Mesenchymal stem cell (in vitro differentiated cells and primary cell): Measurements from ENCODE around the gene DKKL1.

Experiments used
- DNase-seq: peaks from one replicate; pipeline ENCODE4 v3.0.0-alpha.2; 2013
- H2AFZ ChIP-seq: one replicate; pipeline ENCODE4 v1.6.1; 2013; ENCODE audit warnings: low read depth, mild to moderate bottlenecking, control low read depth, inconsistent platforms, low read length, moderate library complexity
- H2AK5ac ChIP-seq: 2 replicates; pipeline ENCODE4 v1.6.1; 2013; ENCODE audit warnings: low read length, moderate library complexity, mild to moderate bottlenecking, inconsistent platforms; ENCODE audit not compliant: severe bottlenecking
- H2BK120ac ChIP-seq: one replicate; pipeline ENCODE4 v1.6.1; 2013; ENCODE audit warnings: low read depth, mild to moderate bottlenecking, inconsistent platforms, low read length, moderate library complexity
- H2BK12ac ChIP-seq, 2 experiments: one replicate each; pipeline ENCODE4 v1.6.1; 2013; ENCODE audit warnings: inconsistent platforms in 2 of 2, low read length in 2 of 2, mild to moderate bottlenecking in 2 of 2, moderate library complexity in 2 of 2, control low read depth in 1 of 2
- H2BK15ac ChIP-seq: one replicate; pipeline ENCODE4 v1.6.1; 2013; ENCODE audit warnings: mild to moderate bottlenecking, low read depth, inconsistent platforms; ENCODE audit not compliant: poor library complexity, severe bottlenecking
- H2BK5ac ChIP-seq: 2 replicates; pipeline ENCODE4 v1.6.1; 2013; ENCODE audit warnings: low read depth, mild to moderate bottlenecking, low read length, control low read depth, inconsistent platforms; ENCODE audit not compliant: poor library complexity, severe bottlenecking
- H3K14ac ChIP-seq, 2 experiments: one replicate each; pipeline ENCODE4 v1.6.1; 2013; ENCODE audit warnings: inconsistent platforms in 2 of 2, low read length in 2 of 2, control low read depth in 1 of 2, mild to moderate bottlenecking in 1 of 2, moderate library complexity in 1 of 2
- H3K18ac ChIP-seq, 2 experiments: one replicate each; pipeline ENCODE4 v1.6.1; 2013; ENCODE audit warnings: inconsistent platforms in 2 of 2, low read length in 2 of 2, control low read depth in 1 of 2, low read depth in 1 of 2, mild to moderate bottlenecking in 1 of 2
- H3K23ac ChIP-seq, 2 experiments: one replicate each; pipeline ENCODE4 v1.6.1; 2013; ENCODE audit warnings: inconsistent platforms in 2 of 2, low read length in 2 of 2, mild to moderate bottlenecking in 2 of 2, moderate library complexity in 2 of 2, control low read depth in 1 of 2
- H3K27ac ChIP-seq: 2 replicates; pipeline ENCODE4 v1.5.1; 2013; ENCODE audit warnings: mild to moderate bottlenecking, moderate library complexity, low read length, control low read depth, inconsistent platforms; ENCODE audit not compliant: poor library complexity, severe bottlenecking
- H3K27me3 ChIP-seq, 2 experiments: 2 replicates each; pipeline versions ENCODE4 v1.6.1 to v1.7.0; 2013; ENCODE audit warnings: low read length in 2 of 2, mild to moderate bottlenecking in 2 of 2, moderate library complexity in 2 of 2, control low read depth in 1 of 2, inconsistent platforms in 1 of 2; ENCODE audit not compliant: control insufficient read depth in 1 of 2, insufficient read depth in 1 of 2
- H3K36me3 ChIP-seq, 2 experiments: 2 replicates each; pipeline versions ENCODE4 v1.6.1 to v1.7.0; 2013; ENCODE audit warnings: low read length in 2 of 2, control low read depth in 1 of 2, inconsistent platforms in 1 of 2, low read depth in 1 of 2, mild to moderate bottlenecking in 1 of 2; ENCODE audit not compliant: insufficient read depth in 2 of 2, control insufficient read depth in 1 of 2
- H3K4ac ChIP-seq, 2 experiments: one replicate each; pipeline ENCODE4 v1.6.1; 2013; ENCODE audit warnings: inconsistent platforms in 2 of 2, low read length in 2 of 2, mild to moderate bottlenecking in 2 of 2, moderate library complexity in 2 of 2, control low read depth in 1 of 2, low read depth in 1 of 2
- H3K4me1 ChIP-seq: 2 replicates; pipeline ENCODE4 v1.6.1; 2013; ENCODE audit warnings: low read depth, low read length, control low read depth; ENCODE audit not compliant: control insufficient read depth, insufficient read depth
- H3K4me2 ChIP-seq: 2 replicates; pipeline ENCODE4 v1.6.1; 2013; ENCODE audit warnings: low read length, mild to moderate bottlenecking, inconsistent platforms; ENCODE audit not compliant: poor library complexity, severe bottlenecking
- H3K4me3 ChIP-seq, 2 experiments: 2 replicates each; pipeline versions ENCODE4 v1.5.1 to v1.7.0; 2013; ENCODE audit warnings: low read length in 2 of 2, mild to moderate bottlenecking in 2 of 2, control low read depth in 1 of 2, low read depth in 1 of 2; ENCODE audit not compliant: insufficient read depth in 1 of 2
- H3K79me1 ChIP-seq: replicated peaks from 2 replicates; pipeline ENCODE4 v1.6.1; 2013; ENCODE audit warnings: mild to moderate bottlenecking, control low read depth, low read length, inconsistent platforms; ENCODE audit not compliant: poor library complexity, severe bottlenecking
- H3K9ac ChIP-seq: 2 replicates; pipeline ENCODE4 v1.7.0; 2013; ENCODE audit warnings: mild to moderate bottlenecking, low read length, moderate library complexity
- H3K9me3 ChIP-seq: 2 replicates; pipeline ENCODE4 v1.7.0; 2013; ENCODE audit warnings: mild to moderate bottlenecking, low read length; ENCODE audit not compliant: control insufficient read depth
- H4K8ac ChIP-seq: one replicate; pipeline ENCODE4 v1.6.1; 2013; ENCODE audit warnings: inconsistent platforms, mild to moderate bottlenecking, low read length, moderate library complexity
- H4K91ac ChIP-seq: one replicate; pipeline ENCODE4 v1.6.1; 2013; ENCODE audit warnings: mild to moderate bottlenecking, low read length, inconsistent platforms
- WGBS: methylation state at CpG from one replicate; pipeline ENCODE4 v1.1.7; 2013; ENCODE audit warnings: mixed read lengths; 5-methylcytosine and 5-hydroxymethylcytosine counted together

Gene DKKL1

DNA sequence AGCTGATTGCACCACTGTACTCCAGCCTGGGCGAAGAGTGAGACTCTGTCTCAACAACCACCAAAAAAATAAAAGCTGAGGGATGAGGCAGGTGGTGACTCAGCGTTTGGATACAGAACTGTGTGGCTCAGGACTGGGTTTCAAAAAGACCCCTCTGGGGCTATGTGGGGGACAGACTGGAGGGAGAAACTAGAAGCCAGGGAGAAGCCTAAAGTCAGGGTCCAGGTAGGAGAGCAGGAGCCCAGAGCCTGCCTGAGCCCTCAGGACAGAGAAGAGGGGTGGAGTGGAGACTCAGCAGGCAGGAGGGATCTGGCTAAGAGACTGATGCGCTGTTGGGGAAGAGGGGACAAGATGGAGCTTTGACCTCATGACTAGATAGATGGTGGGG is 30.3 kb upstream of the DKKL1 start:
- Histone ChIP-seq H3K14ac (no peak overlapping the region), H2BK5ac (peak overlapping the region; percentile 12)

DNA sequence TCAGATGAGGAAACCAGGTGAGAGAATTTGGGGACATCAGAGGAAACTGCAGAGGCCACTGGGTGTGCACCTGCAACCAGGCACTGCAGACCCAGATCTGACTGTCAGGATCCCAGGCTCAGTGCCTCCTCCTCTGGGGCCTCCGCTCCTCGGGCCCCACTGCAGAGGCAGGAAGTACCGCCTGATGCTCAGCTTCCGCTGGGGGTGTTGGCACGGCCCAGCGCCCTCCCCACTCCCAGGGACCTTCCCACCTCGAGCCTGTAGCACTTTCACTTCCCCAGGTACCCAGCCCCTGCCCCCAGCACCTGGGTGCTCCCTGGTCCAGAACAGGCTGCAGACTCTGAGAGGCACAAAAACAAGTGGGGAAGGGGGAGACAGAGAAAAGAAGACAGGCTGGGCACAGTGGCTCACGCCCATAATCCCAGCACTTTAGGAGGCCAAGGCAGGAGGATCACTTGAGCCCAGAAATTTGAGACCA is 29.8 kb upstream of the DKKL1 start:
- H3K27me3 ChIP-seq, result peaks cover 0 to 11% of the 10 kb centered on the region in 2 experiments
- no peak overlapping the region for H2BK120ac ChIP-seq
- H3K27ac ChIP-seq, result no peak overlapping the region
- no peak overlapping the region for H2BK15ac ChIP-seq
- H3K4me1 ChIP-seq, result peaks cover 12% of the 10 kb centered on the region
- H2BK5ac ChIP-seq, result no peak overlapping the region
- no peak overlapping the region for H2AFZ ChIP-seq
- H3K36me3 ChIP-seq, result peaks cover 0 to 39% of the 10 kb centered on the region in 2 experiments
- no peak overlapping the region for H3K18ac ChIP-seq
- no peak overlapping the region for H4K91ac ChIP-seq
- no peak for DNase-seq
- no peak overlapping the region for H3K4me2 ChIP-seq
- peak overlapping the region; percentile 20 for H4K8ac ChIP-seq
- no peaks in the 10 kb centered on the region for H3K9me3 ChIP-seq
- peaks cover 8% of the 10 kb centered on the region for H3K79me1 ChIP-seq
- no peak overlapping the region for H3K14ac ChIP-seq
- no peak overlapping the region for H3K4me3 ChIP-seq
- H2BK12ac ChIP-seq, result no peak overlapping the region
- 80% methylated on average over 8 of the region's 8 CpGs for WGBS
- H3K23ac ChIP-seq, result no peak overlapping the region
- no peak overlapping the region for H3K4ac ChIP-seq
- no peak overlapping the region for H3K9ac ChIP-seq
- no peak overlapping the region for H2AK5ac ChIP-seq

More for the DNA sequence above, 30.3 kb upstream of the DKKL1 start:
- no peak overlapping the region for H2AFZ ChIP-seq
- no peak overlapping the region for H4K8ac ChIP-seq
- WGBS, result 94% methylated on average over 2 of the region's 3 CpGs
- H3K27me3 ChIP-seq, result peaks cover 0 to 7% of the 10 kb centered on the region in 2 experiments
- H3K23ac ChIP-seq, result no peak overlapping the region
- H4K91ac ChIP-seq, result no peak overlapping the region
- H2BK12ac ChIP-seq, result no peak overlapping the region
- H3K4me1 ChIP-seq, result peaks cover 12% of the 10 kb centered on the region
- H3K4ac ChIP-seq, result no peak overlapping the region
- no peaks in the 10 kb centered on the region for H3K9me3 ChIP-seq
- no peak overlapping the region for H3K18ac ChIP-seq
- no peak overlapping the region for H3K4me3 ChIP-seq
- no peak overlapping the region for H3K4me2 ChIP-seq
- H3K79me1 ChIP-seq, result peaks cover 5% of the 10 kb centered on the region
- H2BK120ac ChIP-seq, result no peak overlapping the region
- no peak overlapping the region for H3K9ac ChIP-seq
- no peak overlapping the region for H2AK5ac ChIP-seq
- H3K36me3 ChIP-seq, result peaks cover 0 to 35% of the 10 kb centered on the region in 2 experiments
- peak overlapping the region; percentile 18 for H3K27ac ChIP-seq
- H2BK15ac ChIP-seq, result no peak overlapping the region
- peak; percentile 35 for DNase-seq

DNA sequence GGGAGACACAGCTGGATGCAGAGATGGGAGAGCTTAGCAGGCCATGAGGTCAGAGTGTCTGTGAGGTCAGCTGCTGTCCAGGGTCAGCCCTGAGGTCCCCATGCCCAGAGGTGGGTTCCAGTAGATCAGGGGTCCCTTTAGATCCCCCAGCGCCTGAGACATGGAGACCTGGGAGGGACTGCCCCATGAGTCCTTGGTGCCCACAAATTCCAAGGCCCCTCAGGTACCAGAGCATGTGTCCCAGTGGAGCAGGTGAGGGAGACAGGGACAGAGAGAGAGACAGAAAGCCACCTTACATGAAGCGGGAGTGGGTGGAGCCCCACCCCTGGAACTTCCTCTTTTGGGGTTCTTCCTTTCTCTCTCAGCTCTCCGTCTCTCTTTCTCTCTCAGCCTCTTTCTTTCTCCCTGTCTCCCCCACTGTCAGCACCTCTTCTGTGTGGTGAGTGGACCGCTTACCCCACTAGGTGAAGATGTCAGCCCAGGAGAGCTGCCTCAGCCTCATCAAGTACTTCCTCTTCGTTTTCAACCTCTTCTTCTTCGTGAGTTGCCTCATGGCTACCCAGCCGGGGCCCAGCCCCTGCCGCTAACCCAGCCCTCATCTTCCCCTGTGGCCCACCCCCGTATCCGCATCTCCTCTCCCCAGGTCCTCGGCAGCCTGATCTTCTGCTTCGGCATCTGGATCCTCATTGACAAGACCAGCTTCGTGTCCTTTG is 28.4 kb upstream of the DKKL1 start, which contains the start of gene CD37:
Gene CD37 (plus strand): TSS at position 336 of the 713 bp plus-strand sequence. CDS start 135 bp downstream, at position 471.
- Histone ChIP-seq H2AFZ (no peak within 1 kb of the TSS), H3K4me2 (no peak within 1 kb of the TSS), H3K9ac (no peak within 1 kb of the TSS), H3K79me1 (peaks cover 15% of the 10 kb centered on the region), H2BK5ac (no peak within 1 kb of the TSS), H3K14ac (no peak within 1 kb of the TSS), H3K9me3 (no peaks in the 10 kb centered on the region), H2BK12ac (no peak within 1 kb of the TSS), H3K4me3 (no peak within 1 kb of the TSS), H4K8ac (no peak within 1 kb of the TSS), H2BK120ac (no peak within 1 kb of the TSS), H3K27me3 (peaks cover 0 to 13% of the 10 kb centered on the region in 2 experiments), H4K91ac (no peak within 1 kb of the TSS), H3K4ac (no peak within 1 kb of the TSS), H2AK5ac (no peak within 1 kb of the TSS), H3K4me1 (peaks cover 12% of the 10 kb centered on the region), H3K27ac (no peak within 1 kb of the TSS), H2BK15ac (no peak within 1 kb of the TSS), H3K23ac (no peak within 1 kb of the TSS), H3K18ac (no peak within 1 kb of the TSS), H3K36me3 (peaks cover 0 to 53% of the 10 kb centered on the region in 2 experiments)
- 85% methylated on average over 13 of the region's 13 CpGs for WGBS
- no peak for DNase-seq

DNA sequence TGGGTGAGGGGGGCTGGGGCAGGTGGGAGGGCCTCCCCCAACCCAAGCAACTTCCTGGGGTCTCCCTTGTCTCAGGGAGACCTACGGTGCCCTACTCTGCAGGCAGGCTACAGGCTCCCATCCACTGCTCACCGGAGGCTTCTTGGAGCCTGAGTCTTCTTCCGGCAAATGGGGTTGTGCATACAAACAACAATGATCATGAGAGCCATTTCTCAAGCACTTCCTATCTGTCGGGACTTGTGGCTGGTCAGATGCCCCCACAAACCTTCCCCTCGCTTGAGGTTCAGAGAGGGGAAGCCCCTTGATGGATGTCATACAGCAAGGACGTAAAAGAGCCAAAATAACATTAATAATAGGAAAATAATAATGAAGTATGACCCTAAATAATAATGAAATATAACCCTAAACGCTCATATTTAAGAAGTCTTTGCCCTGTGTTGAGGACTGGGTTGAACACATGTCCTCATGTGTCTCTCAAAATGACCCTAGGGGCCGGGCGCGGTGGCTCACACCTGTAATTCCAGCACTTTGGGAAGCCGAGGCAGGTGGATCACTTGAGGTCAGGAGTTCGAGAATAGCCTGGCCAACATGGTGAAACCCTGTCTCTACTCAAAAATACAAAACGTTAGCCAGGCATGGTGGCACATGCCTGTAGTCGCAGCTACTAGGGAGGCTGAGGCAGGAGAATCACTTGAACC is 27.7 kb upstream of the DKKL1 start:
- no peak for DNase-seq
- no peak overlapping the region for H3K4me2 ChIP-seq
- H3K4me3 ChIP-seq, result no peak overlapping the region
- WGBS, result 88% methylated on average over 13 of the region's 14 CpGs
- H3K27ac ChIP-seq, result no peak overlapping the region
- no peak overlapping the region for H2BK5ac ChIP-seq
- no peak overlapping the region for H3K4ac ChIP-seq
- no peak overlapping the region for H2BK12ac ChIP-seq
- peaks cover 0 to 13% of the 10 kb centered on the region in 2 experiments for H3K27me3 ChIP-seq
- H3K18ac ChIP-seq, result no peak overlapping the region
- no peak overlapping the region for H2BK120ac ChIP-seq
- H3K4me1 ChIP-seq, result peaks cover 13% of the 10 kb centered on the region
- peaks cover 2 to 58% of the 10 kb centered on the region in 2 experiments for H3K36me3 ChIP-seq
- H4K91ac ChIP-seq, result no peak overlapping the region
- H3K23ac ChIP-seq, result no peak overlapping the region
- H3K9ac ChIP-seq, result no peak overlapping the region
- H4K8ac ChIP-seq, result no peak overlapping the region
- no peak overlapping the region for H2AFZ ChIP-seq
- H2AK5ac ChIP-seq, result no peak overlapping the region
- no peak overlapping the region for H3K14ac ChIP-seq
- no peaks in the 10 kb centered on the region for H3K9me3 ChIP-seq
- no peak overlapping the region for H2BK15ac ChIP-seq
- peaks cover 19% of the 10 kb centered on the region for H3K79me1 ChIP-seq
